ENCODE measurements around the gene ATXN1.

Gene ATXN1

DNA sequence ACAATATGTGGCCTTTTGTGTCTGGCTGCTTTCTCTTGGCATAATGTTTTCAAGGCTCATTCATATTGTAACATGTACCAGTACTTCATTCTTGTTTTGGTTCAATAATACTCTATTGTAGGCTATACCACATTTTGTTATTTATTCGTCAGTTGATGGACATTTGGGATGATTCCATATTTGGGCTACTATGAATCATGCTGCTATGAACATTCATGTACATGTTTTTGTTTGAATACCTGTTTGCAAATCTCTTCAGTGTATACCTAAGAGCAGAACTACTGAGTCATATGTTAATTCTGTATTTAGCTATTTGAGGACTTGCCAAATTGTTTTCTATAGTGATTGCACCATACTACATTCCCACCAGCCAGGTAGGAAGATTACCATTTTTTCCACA is 263.0 kb downstream of the ATXN1 start:
- no peak for DNase-seq (ENCODE audit: low read depth in 3 of 3)

DNA sequence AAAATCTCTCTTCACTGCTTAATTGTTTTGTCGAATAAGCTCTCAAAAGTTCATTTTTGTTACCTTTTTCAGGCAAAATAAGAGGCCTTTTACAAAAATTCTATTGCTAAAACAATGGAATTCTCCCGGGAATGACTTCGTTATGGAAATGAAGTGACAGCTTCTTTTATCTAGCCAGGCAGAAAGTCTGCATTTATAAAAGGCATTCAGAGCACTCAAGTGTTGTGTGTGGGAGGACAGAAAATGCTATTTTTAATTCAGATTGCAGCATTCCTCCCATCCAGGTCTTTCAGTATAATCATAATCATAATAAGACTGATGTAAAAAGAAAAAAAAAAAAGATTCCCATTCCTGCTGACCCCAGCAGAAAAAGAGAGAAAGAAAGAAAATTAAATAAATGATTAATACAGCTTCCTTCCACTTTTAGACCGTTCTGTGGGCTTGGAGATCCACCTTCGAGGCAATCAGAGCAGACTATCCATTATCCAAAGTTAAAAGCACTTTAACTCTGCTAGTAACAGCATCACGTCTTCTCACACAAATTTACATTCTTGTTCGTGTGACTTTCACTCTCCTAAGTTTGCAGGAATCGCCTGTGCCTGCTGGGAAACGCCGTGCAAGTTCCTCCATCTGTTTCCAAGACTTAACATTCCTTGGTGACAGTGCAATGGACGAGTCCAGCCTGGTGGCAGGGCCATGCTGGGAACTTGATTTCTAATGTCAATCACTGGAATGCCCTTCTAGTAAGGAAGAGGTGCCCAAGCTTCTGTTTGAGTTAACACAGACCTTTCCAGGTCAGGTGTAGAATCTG is 264.1 kb downstream of the ATXN1 start:
- DNase-seq (ENCODE audit: low read depth in 3 of 3), result no peak

DNA sequence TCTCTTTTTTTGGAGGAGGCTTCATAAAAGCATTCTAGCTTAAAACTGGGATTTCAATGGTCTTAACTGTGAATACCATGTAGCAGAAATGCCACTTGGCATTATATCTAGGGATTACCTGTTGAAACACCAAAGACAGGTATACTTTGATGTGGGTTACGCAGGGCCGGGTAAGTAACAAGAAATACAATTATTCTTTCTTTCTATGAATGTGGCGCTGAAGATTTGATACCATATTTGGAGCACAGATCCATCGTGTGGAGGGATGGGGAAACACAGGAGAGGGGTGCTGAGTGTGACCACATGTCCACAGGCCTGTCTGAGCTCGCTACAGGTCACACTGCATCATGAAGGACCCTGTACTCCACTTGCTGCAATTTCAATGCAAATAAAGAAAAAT is 265.1 kb downstream of the ATXN1 start:
- no peak for DNase-seq (ENCODE audit: low read depth in 3 of 3)

DNA sequence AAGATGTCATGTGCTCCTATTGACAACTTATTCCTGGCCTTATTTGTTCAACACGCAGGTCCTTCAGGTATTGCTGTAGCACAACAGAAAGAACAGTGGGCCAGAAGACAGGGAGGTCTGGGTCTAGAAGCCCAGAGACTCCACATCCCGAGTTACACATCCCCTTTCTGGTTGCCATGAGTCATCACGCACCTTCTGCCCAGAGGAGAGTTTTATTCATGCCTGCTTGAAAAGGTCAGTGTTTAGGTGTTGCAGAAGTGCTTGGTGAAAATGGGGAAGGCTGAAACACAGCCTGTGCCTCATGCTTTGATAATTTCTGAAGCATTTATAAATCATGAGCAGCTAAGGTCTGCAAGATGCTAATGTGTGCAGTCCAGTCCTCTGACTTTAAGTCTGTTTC is 266.5 kb downstream of the ATXN1 start:
- no peak for DNase-seq (ENCODE audit: low read depth in 3 of 3)

DNA sequence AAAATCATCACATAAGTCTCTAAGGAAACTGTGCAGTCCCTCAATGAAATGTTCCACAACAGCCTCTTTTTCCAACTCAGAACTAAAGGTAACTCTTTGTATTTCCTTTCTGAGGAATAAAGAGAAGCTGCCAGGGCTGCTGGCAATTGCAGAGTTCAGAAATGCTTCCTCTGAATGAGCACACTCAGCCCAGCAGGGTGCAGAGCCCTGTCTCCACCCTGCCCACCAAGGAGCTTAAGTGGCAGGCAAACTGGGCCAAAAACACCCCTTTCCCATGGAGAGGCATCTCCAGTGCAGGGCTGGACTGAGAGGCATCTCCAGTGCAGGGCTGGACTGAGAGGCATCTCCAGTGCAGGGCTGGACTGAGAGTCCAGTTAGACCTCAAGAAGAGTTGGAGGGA is 267.5 kb downstream of the ATXN1 start:
- DNase-seq (ENCODE audit: low read depth in 3 of 3), result no peak

DNA sequence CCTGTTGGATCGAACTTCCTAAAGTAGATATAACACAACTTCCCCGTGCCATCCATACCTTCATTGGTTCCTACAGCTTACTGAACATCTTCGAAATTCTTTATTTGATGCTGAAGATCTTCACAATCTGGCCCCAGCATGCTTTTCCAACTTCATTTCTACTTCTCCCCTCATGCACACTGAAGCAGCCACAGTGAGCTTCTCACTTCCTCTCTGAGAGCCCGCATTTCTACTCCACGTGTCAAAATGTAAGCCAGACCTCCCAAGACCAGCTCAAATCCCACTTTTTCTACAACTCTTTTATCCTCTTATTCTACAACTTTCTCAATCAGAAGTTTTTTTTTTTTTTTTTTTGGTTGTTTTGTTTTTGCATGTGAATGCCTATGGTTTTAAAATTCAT is 268.1 kb downstream of the ATXN1 start:
- no peak for DNase-seq (ENCODE audit: low read depth in 3 of 3)

DNA sequence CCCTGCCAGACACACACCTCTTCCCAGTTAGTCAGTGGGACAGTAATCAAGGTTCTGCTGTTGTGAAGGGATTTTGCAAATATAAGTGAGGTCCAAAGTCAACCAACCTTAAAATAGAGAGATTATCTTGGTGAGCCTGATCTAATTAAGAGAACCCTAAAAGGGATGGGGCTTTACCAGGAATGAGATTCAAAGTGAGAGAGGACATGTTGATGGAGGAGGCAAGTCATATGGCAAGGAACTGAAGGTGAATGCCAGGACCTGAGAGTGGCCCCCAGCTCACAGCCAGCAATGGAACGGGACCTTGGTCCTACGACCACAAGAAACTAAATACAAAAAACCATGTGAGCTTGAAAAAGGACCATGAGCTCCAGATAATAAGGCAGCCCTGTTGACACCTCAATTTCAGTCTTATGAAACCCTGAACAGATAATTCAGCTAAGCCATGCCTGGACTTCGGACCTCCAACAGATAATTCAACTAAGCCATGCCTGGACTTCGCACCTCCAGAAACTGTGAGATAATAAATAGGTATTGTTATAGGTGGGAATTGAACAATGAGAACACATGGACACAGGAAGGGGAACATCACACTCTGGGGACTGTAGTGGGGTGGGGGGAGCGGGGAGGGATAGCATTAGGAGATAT is 269.5 kb downstream of the ATXN1 start:
- DNase-seq (ENCODE audit: low read depth in 3 of 3), result no peak

DNA sequence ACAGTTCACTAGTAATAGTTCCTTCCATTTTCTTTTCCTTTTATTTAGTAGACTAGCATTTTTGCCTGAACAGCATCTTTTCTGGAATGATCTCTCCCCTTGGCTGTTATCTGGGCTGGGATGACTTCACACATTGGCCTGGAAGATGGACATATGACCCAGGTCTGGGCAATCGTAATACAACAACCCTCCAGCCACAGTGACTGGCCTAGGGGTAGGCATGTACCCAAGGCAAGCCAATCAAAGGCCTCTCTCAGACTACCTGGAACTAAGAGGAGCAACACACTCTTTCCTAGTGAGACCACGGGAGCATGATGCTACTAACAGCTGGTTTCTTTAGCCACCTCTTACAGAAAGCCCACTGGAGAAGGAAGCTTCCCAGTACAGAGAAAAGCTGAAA is 270.6 kb downstream of the ATXN1 start:
- DNase-seq (ENCODE audit: low read depth in 3 of 3), result no peak

DNA sequence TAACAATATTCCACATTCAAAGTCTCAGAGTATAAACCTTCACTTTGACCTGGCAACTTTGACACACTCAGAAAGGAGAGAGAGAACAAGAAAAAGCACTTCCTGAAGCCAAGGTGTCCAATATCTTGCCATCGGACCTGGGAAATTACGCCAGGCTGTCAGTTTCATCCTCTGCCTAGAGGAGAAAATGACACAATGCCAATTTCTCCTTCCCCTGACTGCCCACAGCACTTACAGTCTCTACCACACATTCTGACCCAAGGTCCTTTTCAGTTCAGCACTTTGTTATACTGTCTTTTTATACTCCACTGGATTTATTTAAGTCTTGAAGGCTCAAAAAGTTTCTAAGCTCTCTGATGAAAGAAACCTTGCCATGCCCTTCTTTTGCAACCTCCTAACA is 272.4 kb downstream of the ATXN1 start:
- DNase-seq (ENCODE audit: low read depth in 3 of 3), result no peak

DNA sequence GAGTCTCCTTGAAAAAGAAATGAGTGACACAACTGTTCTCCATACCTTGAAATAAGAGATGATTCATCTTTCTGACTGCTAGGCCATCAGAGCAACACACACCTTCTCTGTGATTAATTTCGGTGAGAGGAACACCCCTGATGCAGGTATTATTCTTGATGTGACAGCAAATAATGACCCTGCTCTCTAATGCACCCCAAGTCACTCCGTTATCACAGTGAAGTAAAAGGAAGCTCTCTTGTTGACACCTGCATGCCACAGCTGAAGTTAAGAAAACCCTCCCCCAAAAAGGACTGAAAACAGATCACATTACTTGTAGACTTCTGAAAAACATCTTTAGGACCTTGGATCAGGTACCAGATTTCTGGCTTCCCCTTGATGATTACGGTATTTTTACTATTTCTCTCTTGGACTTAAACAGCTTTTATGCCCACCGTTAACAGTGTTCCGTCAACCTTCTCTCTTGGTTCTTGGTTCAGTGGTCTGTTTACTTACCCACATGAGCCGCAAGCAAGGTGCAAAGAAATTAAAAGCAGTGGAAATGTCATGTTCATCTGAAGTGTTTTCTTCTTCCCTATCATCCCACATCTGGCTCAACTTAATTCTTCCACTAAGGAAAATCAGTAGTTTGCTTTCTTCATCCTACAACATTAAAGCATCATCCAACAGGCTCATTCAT is 273.1 kb downstream of the ATXN1 start:
- no peak for DNase-seq (ENCODE audit: low read depth in 3 of 3)

DNA sequence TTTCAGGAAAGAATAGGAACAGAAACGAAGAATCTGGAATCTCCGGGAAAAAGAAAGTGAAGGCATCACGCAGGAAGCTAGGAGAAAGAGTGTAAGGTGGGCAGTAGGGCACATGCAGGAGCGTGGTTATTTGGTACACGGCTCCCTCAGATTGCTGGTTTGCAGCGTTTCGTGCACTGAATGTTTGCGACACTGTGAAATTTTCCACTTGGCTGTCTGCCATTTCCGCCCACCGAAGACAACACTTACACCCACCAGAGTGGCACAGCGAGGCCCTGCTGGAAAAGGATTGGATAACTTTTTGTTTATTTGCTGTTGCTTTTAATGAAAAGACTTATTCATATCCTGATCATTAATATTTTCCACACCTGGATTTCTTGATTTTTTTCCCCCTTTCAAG is 274.6 kb downstream of the ATXN1 start:
- DNase-seq (ENCODE audit: low read depth in 3 of 3), result no peak

DNA sequence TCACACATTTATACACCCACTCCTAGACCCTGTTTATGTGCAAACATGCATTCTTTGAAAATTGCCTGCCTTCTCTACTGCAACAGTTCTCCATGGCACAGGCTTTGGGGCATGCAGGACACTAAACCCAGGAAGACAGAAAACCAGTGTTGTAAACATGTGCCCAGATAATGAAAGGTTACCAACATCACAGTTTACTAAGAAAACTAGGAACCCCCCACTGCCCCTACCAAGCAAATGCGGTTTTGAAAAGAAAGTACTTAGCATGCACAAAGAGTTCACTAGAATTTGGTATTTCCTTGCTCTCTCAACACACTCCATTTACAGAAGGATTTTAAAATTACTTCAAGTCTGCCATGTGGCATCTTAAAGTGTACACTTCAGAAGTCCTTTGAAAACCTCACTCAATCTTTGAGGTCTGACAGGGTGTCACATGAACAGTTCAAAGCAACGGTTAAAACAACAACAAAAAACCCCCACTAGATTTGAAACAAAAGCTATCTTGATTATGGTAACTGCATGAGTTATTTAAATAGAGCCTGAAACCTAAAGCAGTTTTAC is 277.9 kb downstream of the ATXN1 start:
- no peak for DNase-seq (ENCODE audit: low read depth in 3 of 3)

DNA sequence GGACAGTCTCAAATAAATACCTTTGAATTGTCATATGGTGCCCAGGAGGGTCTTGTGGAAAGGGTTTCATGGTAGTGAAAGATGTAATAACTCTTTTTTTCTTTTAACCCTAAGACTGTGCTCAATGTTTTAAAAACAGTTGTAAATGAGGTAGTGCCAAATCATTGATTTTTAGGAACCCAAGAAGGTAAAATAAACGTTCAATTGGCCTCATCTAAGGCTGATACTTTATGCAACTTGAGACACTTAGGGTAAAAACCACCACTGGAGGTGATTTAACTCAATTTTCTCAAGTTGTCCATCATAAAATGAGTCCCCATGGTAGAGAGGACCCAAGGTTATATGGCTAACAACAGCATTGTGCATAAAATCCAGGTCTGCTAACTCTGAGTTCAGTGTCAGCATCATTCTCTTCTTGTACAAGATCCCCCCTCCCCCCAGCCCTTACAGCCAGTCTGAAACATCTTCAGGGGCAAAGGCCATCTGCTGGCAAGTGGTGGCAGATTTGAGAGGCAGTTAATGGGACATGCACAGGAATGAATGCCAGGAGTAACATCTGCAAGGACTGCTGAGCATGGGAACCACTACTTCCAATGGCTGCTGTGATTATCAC is 278.5 kb downstream of the ATXN1 start:
- no peak for DNase-seq (ENCODE audit: low read depth in 3 of 3)

DNA sequence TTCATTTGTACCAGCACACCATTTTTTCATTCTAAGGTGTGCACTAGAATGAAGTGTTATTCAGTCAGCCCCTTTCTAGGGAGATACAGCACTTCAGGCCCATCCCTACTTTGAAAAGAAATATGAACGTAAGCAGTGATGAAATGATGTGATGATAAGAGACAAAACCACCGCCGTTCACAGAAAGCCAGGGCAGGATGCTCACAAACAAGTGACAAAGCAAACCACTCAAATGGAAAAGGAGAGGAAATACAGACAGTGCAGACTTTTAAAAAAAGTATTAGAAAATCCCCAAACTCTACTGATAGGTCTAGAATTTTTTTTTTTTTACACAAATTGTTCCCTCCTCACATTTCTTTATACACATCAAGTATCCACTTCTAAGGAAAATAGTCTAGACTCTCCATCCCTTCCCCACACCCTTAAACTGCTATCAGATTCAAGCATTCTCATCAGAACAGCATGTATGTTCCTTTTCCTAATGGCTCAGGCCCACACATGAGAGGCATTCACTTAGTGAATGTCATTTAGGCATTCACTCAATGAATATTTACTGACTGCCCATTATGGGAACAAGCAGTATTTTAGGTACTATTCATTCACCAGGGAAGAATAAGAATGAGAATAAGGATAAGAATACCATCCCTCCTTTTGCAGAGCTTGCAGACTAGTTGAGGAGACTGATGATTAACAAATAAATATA is 279.4 kb downstream of the ATXN1 start:
- no peak for DNase-seq (ENCODE audit: low read depth in 3 of 3)

DNA sequence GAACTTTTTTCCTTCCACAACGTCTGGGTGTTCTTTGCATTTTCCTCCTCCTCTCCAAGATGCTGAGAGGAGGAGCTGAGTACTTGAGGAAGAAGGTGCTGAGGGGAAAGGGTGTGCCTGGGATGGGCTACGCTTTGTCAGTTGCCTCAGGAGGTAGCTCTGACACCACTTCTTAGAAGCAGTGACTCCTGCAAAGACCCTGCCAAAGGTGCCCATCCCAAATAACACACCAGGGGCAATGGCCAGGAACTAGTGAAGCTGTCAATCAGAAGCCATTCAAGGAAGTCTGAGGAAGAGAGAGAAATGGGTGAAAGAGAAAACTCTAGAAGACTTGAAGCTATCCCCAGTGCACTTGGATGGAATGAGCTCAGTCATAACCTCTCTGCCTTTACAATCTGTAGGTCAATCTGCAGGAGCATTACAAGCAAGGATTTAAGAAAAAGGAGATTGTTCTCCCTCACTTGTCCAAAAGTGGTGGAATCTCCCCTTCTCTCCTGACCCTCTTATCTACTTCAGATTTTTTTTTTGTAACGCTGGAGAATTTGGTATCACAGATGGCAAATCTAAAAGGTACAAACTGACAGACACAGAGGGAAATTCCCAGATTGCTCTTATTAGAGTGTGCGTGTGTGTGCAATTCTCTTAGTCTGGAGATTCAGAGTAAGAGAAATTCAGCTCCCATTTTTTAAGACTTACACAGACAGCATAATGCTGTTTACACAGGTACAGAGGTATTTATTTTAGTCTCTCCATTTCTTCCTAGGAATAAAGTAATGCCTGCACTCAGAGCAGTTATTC is 280.3 kb downstream of the ATXN1 start:
- DNase-seq (ENCODE audit: low read depth in 3 of 3), result no peak

DNA sequence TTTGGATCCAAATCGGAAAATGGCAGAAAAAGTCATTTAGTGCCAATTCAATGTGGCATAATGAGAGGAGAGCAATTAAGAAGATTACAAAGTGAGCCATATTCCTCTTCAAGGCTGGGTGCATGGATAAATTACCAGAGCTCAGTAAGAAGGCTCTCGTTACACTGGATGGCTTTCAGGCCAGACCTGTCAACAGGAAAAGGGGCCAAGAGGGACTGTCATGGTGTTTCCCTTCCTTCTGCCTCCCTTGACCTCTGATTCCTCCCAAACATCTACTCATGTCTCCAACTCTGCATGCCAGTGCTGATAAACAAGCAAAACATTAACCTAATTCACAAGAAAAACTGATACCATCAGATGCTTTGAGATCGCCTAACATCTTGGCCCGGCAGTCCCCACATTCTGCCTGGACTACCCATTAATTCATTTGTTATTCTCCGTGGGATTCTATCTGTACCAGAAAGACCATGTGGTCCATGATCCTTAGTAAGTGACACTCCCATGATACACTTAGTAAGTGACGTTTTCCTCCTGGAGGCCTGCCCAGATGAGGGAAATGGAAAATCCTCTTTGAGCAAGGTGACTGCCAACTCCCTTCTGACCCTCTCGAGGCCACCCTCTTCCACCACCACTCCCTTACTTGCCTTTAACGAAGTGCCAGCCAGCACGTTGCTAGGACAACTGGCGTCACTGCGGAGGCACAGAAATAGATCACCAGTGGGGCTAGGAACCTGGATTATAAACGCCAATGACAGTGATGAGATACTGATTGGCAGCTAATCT is 283.7 kb downstream of the ATXN1 start:
- DNase-seq (ENCODE audit: low read depth in 3 of 3), result no peak

DNA sequence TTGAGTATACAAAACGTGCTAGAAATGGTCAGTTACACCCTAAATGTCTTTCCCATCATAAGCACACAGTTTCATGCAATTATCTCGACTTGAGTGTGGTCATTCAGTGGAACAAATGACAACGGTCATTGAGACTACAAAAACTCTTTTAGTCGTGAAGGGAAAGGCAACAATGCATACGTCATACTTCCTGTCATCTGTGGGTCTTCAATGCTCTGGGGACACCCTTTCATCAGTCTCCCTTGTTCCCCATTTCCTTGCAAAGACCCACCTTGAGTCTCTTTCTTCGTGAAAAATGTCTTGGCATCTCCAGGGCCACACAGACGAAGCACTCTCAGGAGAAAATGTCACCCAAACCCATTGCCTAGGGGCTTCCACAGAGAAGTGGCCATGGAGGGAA is 284.4 kb downstream of the ATXN1 start:
- DNase-seq (ENCODE audit: low read depth in 3 of 3), result no peak

DNA sequence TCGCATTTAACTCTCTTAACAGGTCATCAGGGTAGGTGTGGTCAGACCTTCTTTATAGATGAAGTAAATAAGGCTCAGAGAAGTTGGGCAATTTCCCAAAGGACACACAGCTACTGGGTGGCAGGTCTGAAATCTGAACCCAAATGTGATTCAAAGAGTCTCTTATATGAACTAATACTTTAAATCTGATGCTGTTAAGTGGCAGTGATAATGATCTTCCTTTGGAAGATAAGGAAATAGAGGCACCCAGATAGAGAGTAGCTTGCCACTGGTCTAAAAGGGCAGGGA is 285.8 kb downstream of the ATXN1 start:
- DNase-seq (ENCODE audit: low read depth in 3 of 3), result no peak

DNA sequence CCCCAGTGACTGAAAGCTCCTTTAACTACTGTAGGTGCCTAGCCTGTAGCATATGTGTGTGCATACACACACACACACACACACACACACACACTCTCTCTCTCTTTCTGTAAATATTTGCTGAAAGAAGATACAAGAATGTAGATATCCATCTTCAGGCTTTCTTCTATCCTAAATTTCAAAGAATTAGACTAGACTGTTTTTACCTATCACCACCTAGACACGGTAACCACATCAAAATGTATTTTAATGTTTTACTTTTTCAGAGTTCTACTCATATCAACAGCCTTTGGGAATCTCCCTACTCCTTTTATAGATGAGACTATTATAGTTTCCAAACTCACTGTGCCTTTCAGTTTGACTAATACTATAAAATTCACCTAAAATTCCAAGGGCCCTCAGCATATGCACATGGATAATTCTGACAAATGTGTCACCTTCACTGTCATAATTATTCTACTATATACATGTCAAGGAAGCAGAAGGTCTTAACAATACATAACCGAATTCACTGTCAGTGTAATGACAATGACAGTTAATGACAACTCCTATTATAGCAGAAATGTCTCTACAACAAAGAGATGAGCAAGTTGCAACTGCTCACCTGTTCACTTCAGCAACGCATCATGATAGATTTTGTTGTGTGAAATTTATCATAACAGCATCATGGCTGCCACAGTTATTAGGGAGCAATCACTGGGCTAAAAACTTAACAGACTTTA is 286.3 kb downstream of the ATXN1 start:
- no peak for DNase-seq (ENCODE audit: low read depth in 3 of 3)

Data from stimulated activated CD4-positive, alpha-beta T cell treated with anti-CD3 and anti-CD28 coated beads, TNF-alpha, amount 100 ng/mL, for 48 hours (primary cell).